PC-3 (cell line): ENCODE data around the gene PDX1.

Experiments used
- EZH2 ChIP-seq: fragments of 300-600 bp; sonication (generic); IDR thresholded peaks from one replicate; pipeline ENCODE4 v1.6.1; 2017; ENCODE audit warnings: antibody characterized with exemption, mild to moderate bottlenecking, low read length; ENCODE audit not compliant: unreplicated experiment
- TF ChIP-seq, protein P1 (sequence below): fragments of 300-600 bp; sonication (generic); conservative IDR thresholded peaks from 2 replicates; pipeline ENCODE4 v1.5.1; 2017; ENCODE audit warnings: antibody characterized with exemption, low read depth, mild to moderate bottlenecking, low read length

DNA sequence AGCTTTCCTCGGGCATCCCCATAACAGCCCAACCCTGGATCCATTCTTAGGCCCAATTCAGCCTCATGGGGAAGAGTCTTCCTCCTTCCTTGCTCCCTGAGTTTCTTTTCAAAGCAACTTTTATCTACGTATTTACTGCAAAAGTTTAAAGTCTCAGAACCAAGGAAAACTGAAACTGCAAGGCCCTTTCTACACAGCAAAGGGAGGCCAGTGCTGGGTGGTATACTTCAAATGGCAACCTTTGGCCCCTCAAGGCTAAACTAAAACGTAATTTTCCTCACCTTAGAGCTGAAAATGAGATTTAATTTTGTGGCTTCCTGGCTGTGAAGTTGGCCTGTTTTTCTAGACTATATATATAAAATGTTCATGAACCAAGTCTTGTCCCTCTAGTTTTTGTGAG, 43.7 kb downstream of the PDX1 start:
- TF ChIP-seq, protein P1, sequence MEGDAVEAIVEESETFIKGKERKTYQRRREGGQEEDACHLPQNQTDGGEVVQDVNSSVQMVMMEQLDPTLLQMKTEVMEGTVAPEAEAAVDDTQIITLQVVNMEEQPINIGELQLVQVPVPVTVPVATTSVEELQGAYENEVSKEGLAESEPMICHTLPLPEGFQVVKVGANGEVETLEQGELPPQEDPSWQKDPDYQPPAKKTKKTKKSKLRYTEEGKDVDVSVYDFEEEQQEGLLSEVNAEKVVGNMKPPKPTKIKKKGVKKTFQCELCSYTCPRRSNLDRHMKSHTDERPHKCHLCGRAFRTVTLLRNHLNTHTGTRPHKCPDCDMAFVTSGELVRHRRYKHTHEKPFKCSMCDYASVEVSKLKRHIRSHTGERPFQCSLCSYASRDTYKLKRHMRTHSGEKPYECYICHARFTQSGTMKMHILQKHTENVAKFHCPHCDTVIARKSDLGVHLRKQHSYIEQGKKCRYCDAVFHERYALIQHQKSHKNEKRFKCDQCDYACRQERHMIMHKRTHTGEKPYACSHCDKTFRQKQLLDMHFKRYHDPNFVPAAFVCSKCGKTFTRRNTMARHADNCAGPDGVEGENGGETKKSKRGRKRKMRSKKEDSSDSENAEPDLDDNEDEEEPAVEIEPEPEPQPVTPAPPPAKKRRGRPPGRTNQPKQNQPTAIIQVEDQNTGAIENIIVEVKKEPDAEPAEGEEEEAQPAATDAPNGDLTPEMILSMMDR, result no peak
- no peak for TF ChIP-seq EZH2
